Psoas muscle (tissue), 8 donors: ENCODE results near the gene PPP4C. TPM values are rescaled to one million over a fixed set of nuclear protein-coding genes. Genes with fewer than 3 reads are reported as not detected.

Experiments
- ATAC-seq, 4 donors: fragments of 200-7000 bp; cut with Tn5 transposase; one replicate each; pipeline ENCODE4 v1.9.1; 2020; ENCODE audit warnings: moderate library complexity in 3 of 4, mild to moderate bottlenecking in 2 of 4
- DNase-seq, 2 donors: peaks; one replicate each; pipeline ENCODE4 v3.0.0-alpha.2; 2020
- H3K27ac ChIP-seq: fragments of 200-600 bp; one replicate; pipeline ENCODE4 v1.8.0; 2022
- H3K27me3 ChIP-seq, 3 donors: fragments of 200-600 bp in 1 of 3; one replicate each; pipeline versions ENCODE4 v1.6.1 to v1.8.0; 2013 to 2022; ENCODE audit warnings: low read length in 2 of 3, mild to moderate bottlenecking in 2 of 3, moderate library complexity in 1 of 3; ENCODE audit not compliant: insufficient read depth in 3 of 3
- H3K36me3 ChIP-seq, 2 donors: fragments of 200-600 bp in 1 of 2; one replicate each; pipeline versions ENCODE4 v1.6.1 to v1.8.0; 2013 to 2022; ENCODE audit warnings: low read depth in 1 of 2, mild to moderate bottlenecking in 1 of 2, moderate library complexity in 1 of 2; ENCODE audit not compliant: insufficient read depth in 1 of 2
- H3K4me1 ChIP-seq: fragments of 200-600 bp; one replicate; pipeline ENCODE4 v1.8.0; 2022
- H3K4me3 ChIP-seq: fragments of 200-600 bp; one replicate; pipeline ENCODE4 v1.8.0; 2022; ENCODE audit warnings: mild to moderate bottlenecking
- H3K9me3 ChIP-seq: fragments of 200-600 bp; one replicate; pipeline ENCODE4 v1.8.0; 2022
- CTCF ChIP-seq: fragments of 200-600 bp; IDR thresholded peaks from one replicate; pipeline ENCODE4 v1.8.0; 2022; ENCODE audit warnings: antibody characterized with exemption
- WGBS, 3 donors: extraction: QIAGEN DNeasy Blood & Tissue Kit; methylation state at CpG; one replicate each; pipeline versions ENCODE4 v1.1.6 to v1.1.7; 2013; 5-methylcytosine and 5-hydroxymethylcytosine counted together
- intact Hi-C, 2 donors: fragments of 100-400 bp; cut with DNase I; formaldehyde crosslinking; loops; one replicate each; pipeline versions ENCODE4 v1.11.0 to v1.14.2; 2022
- polyA plus RNA-seq, 3 donors: library from polyadenylated mRNA; stranded (reverse); fragments of 200-250 nt; gene quantifications; one replicate each; pipeline ENCODE4 v1.2.3, GENCODE V29; 2013
- total RNA-seq, 4 donors: library from RNA; stranded (reverse); fragmentation: NEBNext Ultra II Directional in 2 of 4; extraction: Animal tissue kit (Norgen Biotek cat#: 25700) in 2 of 4; gene quantifications; one replicate each; pipeline versions ENCODE4 v1.2.1 to v1.2.4, GENCODE V29; 2021 to 2023
- donor health status: healthy with polysubstance abuse.
- donor health status: DM: no; HTN: no; CAD: no; lungs with moderate emphysema.
- donor health status: Bipolar disorder and iron deficiency.
- donor health status: healthy.
- donor health status: DM: yes; HTN: yes; CAD: no.
- donor health status: DM: no; HTN: no; CAD: no.
- donor health status: DM: no; HTN: no; CAD: no.
- donor health status: DM: yes; HTN: yes; CAD: no.

Gene PPP4C
- total and polyA plus RNA-seq, 7 donors = 38.1 to 172 (median 64.5) TPM

GRCh38 chr16:30053376-30054015 is 22.3 kb upstream of the PPP4C start:
- TF ChIP-seq CTCF = no peak

GRCh38 chr16:30054451-30054850 is 21.3 kb upstream of the PPP4C start:
- no peaks in the 10 kb centered on the region for H3K9me3 ChIP-seq
- H3K4me1 ChIP-seq = peaks cover 7% of the 10 kb centered on the region
- intact Hi-C loops = no loop called here
- DNase-seq (no peak), ATAC-seq (no peak)
- H3K27ac ChIP-seq = no peak overlapping the region
- TF ChIP-seq CTCF = no peak
- H3K36me3 ChIP-seq = no peaks in the 10 kb centered on the region
- WGBS, 3 donors = 76 to 83% (median 78%) methylated on average over 8 of the region's 8 CpGs
- H3K4me3 ChIP-seq = peak overlapping the region; percentile 84
- no peaks in the 10 kb centered on the region for H3K27me3 ChIP-seq

More at GRCh38 chr16:30053376-30054015, 22.3 kb upstream of the PPP4C start:
- intact Hi-C loops = no loop called here
- no peak for DNase-seq
- no peaks in the 10 kb centered on the region for H3K9me3 ChIP-seq
- H3K4me3 ChIP-seq = peak overlapping the region; percentile 84
- H3K27me3 ChIP-seq = no peaks in the 10 kb centered on the region
- H3K4me1 ChIP-seq = peaks cover 7% of the 10 kb centered on the region
- WGBS, 3 donors = 2 to 3% (median 3%) methylated on average over 18 to 19 of the region's 19 CpGs
- H3K27ac ChIP-seq = no peak overlapping the region
- ATAC-seq = peak; percentile 4 to 31 (median 22)
- H3K36me3 ChIP-seq = no peaks in the 10 kb centered on the region

- Histone ChIP-seq H3K4me1 (peaks cover 9% of the 10 kb centered on the region), H3K27ac (no peak overlapping the region), H3K27me3 (no peaks in the 10 kb centered on the region), H3K9me3 (no peaks in the 10 kb centered on the region), H3K36me3 (no peaks in the 10 kb centered on the region), H3K4me3 (no peak overlapping the region)
- WGBS, 3 donors = 47 to 50% (median 50%) methylated on average over 10 of the region's 10 CpGs
- TF ChIP-seq CTCF = no peak
- no peak for ATAC-seq
- no peak for DNase-seq
- intact Hi-C loops = no loop called here
Measured at GRCh38 chr16:30054959-30055553, 20.7 kb upstream of the PPP4C start.

GRCh38 chr16:30060346-30060745 is 15.4 kb upstream of the PPP4C start:
- WGBS, 3 donors = 22 to 35% (median 23%) methylated on average over 4 of the region's 4 CpGs
- intact Hi-C loops = loop anchor here in 1 of 2 donors (10.0 kb wide), 1 partner anchor 64 kb away; the partner anchor contains the start of gene MAPK3
- H3K9me3 ChIP-seq = no peaks in the 10 kb centered on the region
- no peaks in the 10 kb centered on the region for H3K36me3 ChIP-seq
- TF ChIP-seq CTCF = no peak
- ATAC-seq = no peak
- peak overlapping the region; percentile 99 for H3K27ac ChIP-seq
- peaks cover 31% of the 10 kb centered on the region for H3K4me1 ChIP-seq
- no peaks in the 10 kb centered on the region for H3K27me3 ChIP-seq
- peak overlapping the region; percentile 13 for H3K4me3 ChIP-seq
- DNase-seq = no peak
